ENCODE measurements around the gene ZNF385B.

ZNF385B gene

DNA sequence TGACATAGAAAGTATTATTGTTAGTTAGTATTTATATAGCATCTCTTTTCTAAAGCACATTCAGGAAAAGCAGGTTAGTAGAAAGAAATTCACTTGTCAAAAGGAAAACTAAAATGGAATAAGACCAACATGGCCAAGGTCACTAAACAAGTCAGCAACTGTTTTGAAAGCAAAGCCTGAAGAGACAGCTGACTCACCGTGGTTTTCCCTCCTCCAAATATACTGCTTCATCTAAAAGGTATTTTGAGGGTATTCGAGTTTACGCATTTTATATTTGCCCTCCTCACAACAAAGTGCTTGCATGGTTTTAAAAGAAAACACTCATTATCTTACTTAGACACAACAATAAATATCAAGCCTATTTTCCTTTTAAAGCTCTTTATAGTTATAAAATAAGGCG is 24.0 kb downstream of the ZNF385B start:
- H3K9me3 ChIP-seq (ENCODE audit: control insufficient read depth, low read length): no peaks in the 10 kb centered on the region
- no peak for DNase-seq
- H3K36me3 ChIP-seq (ENCODE audit: control insufficient read depth, insufficient read depth, low read length): no peaks in the 10 kb centered on the region
- no peaks in the 10 kb centered on the region for H3K4me1 ChIP-seq (ENCODE audit: control insufficient read depth, insufficient read depth, low read length, poor library complexity, severe bottlenecking)
- no peak overlapping the region for H3K27ac ChIP-seq (ENCODE audit: insufficient read depth, low read length, poor library complexity, severe bottlenecking)
- no peak overlapping the region for H3K4me3 ChIP-seq (ENCODE audit: insufficient read depth, low read depth, low read length, poor library complexity, severe bottlenecking)
- no peaks in the 10 kb centered on the region for H3K27me3 ChIP-seq (replicated peaks; ENCODE audit: control insufficient read depth, insufficient read depth, low read length, poor library complexity, severe bottlenecking)

DNA sequence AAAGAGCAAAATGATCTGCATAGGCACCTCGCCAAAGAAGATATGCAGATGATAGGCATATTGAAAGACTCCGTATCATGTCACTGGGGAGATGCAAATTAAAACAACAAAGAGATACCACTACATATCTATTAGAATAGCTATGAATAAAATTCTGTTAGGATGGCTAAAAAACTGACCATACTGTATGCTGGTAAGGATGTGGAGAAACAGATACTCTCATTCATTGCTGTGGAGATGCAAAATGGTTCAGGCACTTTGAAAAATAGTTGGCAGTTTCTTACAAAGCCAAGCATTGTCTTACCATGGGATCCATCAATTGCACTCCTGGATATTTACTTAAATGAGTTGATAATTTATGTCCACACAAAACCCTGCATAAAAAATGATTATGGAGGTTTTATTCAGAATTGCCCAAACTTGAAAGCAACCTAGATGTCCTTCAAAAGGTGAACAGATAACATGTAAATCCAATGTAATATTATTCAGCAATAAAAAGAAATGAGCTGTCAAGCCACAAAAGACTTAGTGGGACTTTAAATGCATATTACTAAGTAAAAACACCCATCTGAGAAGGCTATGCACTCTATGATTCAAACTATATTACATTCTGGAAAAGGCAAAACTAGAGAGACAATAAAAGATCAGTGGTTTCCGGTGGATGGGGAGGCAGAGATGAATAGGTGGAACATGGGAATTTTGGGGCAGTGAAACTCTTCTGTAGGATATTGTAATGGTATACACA is 31.2 kb downstream of the ZNF385B start:
- Histone ChIP-seq H3K4me3 (ENCODE audit: insufficient read depth, low read depth, low read length, poor library complexity, severe bottlenecking) (no peak overlapping the region), H3K27ac (ENCODE audit: insufficient read depth, low read length, poor library complexity, severe bottlenecking) (no peak overlapping the region), H3K9me3 (ENCODE audit: control insufficient read depth, low read length) (no peaks in the 10 kb centered on the region), H3K27me3 (replicated peaks; ENCODE audit: control insufficient read depth, insufficient read depth, low read length, poor library complexity, severe bottlenecking) (no peaks in the 10 kb centered on the region), H3K4me1 (ENCODE audit: control insufficient read depth, insufficient read depth, low read length, poor library complexity, severe bottlenecking) (no peaks in the 10 kb centered on the region), H3K36me3 (ENCODE audit: control insufficient read depth, insufficient read depth, low read length) (no peaks in the 10 kb centered on the region)
- DNase-seq: no peak

DNA sequence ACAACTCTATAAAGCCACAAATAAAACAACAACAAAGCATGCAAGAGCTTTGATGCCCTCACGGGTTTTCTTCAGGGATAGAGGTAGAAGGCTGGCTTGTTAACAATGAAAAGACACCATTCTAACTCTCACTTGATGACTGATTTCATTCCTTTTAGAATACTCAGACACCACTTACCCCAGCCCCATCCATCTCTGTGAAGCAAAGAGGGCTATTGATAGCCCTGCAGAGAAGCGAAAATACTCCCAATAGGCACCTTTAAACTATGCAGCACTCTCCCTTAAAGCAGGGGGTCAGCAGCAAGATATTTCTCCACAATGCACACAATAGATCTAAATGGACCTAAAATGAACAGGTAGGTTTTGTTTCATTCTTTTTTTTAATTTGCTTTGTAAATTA is 35.1 kb downstream of the ZNF385B start:
- Histone ChIP-seq H3K4me3 (ENCODE audit: insufficient read depth, low read depth, low read length, poor library complexity, severe bottlenecking) (no peak overlapping the region), H3K27ac (ENCODE audit: insufficient read depth, low read length, poor library complexity, severe bottlenecking) (no peak overlapping the region), H3K36me3 (ENCODE audit: control insufficient read depth, insufficient read depth, low read length) (no peaks in the 10 kb centered on the region), H3K27me3 (replicated peaks; ENCODE audit: control insufficient read depth, insufficient read depth, low read length, poor library complexity, severe bottlenecking) (no peaks in the 10 kb centered on the region), H3K9me3 (ENCODE audit: control insufficient read depth, low read length) (no peaks in the 10 kb centered on the region), H3K4me1 (ENCODE audit: control insufficient read depth, insufficient read depth, low read length, poor library complexity, severe bottlenecking) (no peaks in the 10 kb centered on the region)
- no peak for DNase-seq

DNA sequence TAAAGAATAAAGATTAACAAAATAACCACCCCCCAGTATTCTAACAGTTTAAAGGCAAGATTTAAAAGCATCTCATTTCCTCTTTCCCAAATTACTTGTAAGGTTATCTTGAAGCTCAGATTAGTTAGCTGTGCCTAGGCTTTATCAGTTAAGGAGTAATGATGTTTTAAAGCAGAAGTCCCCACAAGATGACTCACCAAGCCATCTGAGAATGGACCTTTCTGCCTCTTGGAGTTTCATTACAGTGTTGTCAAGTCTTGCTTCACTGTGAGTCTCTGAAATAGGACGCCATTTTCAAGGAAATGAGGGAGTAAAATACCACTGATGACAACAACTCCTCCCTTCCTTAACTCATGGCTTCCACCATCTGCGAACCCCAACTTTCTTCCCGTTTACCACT is 35.9 kb downstream of the ZNF385B start:
- no peak overlapping the region for H3K4me3 ChIP-seq (ENCODE audit: insufficient read depth, low read depth, low read length, poor library complexity, severe bottlenecking)
- no peak for DNase-seq
- H3K27ac ChIP-seq (ENCODE audit: insufficient read depth, low read length, poor library complexity, severe bottlenecking): no peak overlapping the region
- H3K36me3 ChIP-seq (ENCODE audit: control insufficient read depth, insufficient read depth, low read length): no peaks in the 10 kb centered on the region
- H3K9me3 ChIP-seq (ENCODE audit: control insufficient read depth, low read length): no peaks in the 10 kb centered on the region
- H3K4me1 ChIP-seq (ENCODE audit: control insufficient read depth, insufficient read depth, low read length, poor library complexity, severe bottlenecking): no peaks in the 10 kb centered on the region
- H3K27me3 ChIP-seq (replicated peaks; ENCODE audit: control insufficient read depth, insufficient read depth, low read length, poor library complexity, severe bottlenecking): no peaks in the 10 kb centered on the region

DNA sequence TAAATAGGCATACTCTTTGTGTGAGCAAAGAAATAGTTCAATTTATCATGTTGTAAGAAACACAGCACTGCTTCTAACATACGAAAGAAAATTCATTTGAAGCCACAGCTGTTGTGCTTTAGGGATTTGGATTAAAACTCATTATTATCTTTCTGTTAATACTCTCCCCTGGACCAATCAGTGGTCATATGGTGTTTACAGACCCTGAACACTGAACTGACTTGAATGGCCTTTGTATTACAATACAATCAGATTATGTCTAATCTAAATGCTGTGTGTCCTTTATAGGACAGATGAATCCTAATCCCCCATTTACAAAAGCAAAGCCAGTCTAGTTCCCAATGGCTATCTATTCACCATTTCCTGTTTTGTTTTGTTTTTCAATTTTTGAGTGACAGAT is 36.5 kb downstream of the ZNF385B start:
- H3K36me3 ChIP-seq (ENCODE audit: control insufficient read depth, insufficient read depth, low read length): no peaks in the 10 kb centered on the region
- no peak overlapping the region for H3K27ac ChIP-seq (ENCODE audit: insufficient read depth, low read length, poor library complexity, severe bottlenecking)
- no peaks in the 10 kb centered on the region for H3K27me3 ChIP-seq (replicated peaks; ENCODE audit: control insufficient read depth, insufficient read depth, low read length, poor library complexity, severe bottlenecking)
- no peak for DNase-seq
- no peaks in the 10 kb centered on the region for H3K4me1 ChIP-seq (ENCODE audit: control insufficient read depth, insufficient read depth, low read length, poor library complexity, severe bottlenecking)
- no peak overlapping the region for H3K4me3 ChIP-seq (ENCODE audit: insufficient read depth, low read depth, low read length, poor library complexity, severe bottlenecking)
- H3K9me3 ChIP-seq (ENCODE audit: control insufficient read depth, low read length): no peaks in the 10 kb centered on the region

DNA sequence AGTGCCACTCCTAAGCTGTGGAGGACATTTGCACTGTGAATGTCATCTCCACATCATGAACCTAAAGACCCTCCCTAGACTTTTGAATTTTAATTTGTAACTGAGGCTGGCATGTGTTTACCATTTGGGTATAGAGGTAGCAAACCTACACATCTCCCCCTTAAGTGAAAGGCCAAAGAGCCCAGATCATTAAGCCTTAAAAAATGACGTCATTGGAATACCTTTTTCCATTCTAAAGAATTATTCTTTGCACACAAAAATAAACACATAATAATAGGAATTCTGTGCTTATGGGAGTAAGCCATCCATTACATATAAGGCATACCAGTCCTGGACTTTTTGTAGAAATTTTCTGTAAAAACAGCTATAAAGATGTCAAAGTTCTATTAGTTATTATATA is 38.9 kb downstream of the ZNF385B start:
- H3K4me3 ChIP-seq (ENCODE audit: insufficient read depth, low read depth, low read length, poor library complexity, severe bottlenecking): no peak overlapping the region
- H3K27me3 ChIP-seq (replicated peaks; ENCODE audit: control insufficient read depth, insufficient read depth, low read length, poor library complexity, severe bottlenecking): no peaks in the 10 kb centered on the region
- no peak for DNase-seq
- no peaks in the 10 kb centered on the region for H3K9me3 ChIP-seq (ENCODE audit: control insufficient read depth, low read length)
- no peaks in the 10 kb centered on the region for H3K36me3 ChIP-seq (ENCODE audit: control insufficient read depth, insufficient read depth, low read length)
- H3K4me1 ChIP-seq (ENCODE audit: control insufficient read depth, insufficient read depth, low read length, poor library complexity, severe bottlenecking): no peaks in the 10 kb centered on the region
- H3K27ac ChIP-seq (ENCODE audit: insufficient read depth, low read length, poor library complexity, severe bottlenecking): no peak overlapping the region

DNA sequence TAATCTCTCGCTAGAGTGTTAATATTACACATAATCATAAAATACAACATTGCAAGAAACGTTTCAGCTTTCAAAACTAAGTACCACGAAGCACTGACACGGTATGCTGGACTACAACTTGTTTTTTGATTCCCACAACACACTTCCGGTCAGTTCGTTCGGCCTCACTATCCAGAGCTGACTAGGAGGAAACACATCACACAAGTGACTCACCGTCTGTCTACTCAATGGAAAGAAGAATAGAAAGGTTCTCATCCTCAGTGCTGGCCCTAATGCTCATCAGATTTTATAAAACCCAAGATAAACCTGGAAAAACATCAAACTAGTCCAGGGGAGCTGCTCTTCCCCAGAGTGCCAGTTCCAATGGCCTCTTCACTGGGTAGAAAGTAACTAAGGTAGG is 42.9 kb downstream of the ZNF385B start:
- H3K27ac ChIP-seq (ENCODE audit: insufficient read depth, low read length, poor library complexity, severe bottlenecking): no peak overlapping the region
- H3K27me3 ChIP-seq (replicated peaks; ENCODE audit: control insufficient read depth, insufficient read depth, low read length, poor library complexity, severe bottlenecking): no peaks in the 10 kb centered on the region
- no peak overlapping the region for H3K4me3 ChIP-seq (ENCODE audit: insufficient read depth, low read depth, low read length, poor library complexity, severe bottlenecking)
- H3K4me1 ChIP-seq (ENCODE audit: control insufficient read depth, insufficient read depth, low read length, poor library complexity, severe bottlenecking): no peaks in the 10 kb centered on the region
- no peaks in the 10 kb centered on the region for H3K36me3 ChIP-seq (ENCODE audit: control insufficient read depth, insufficient read depth, low read length)
- DNase-seq: no peak
- H3K9me3 ChIP-seq (ENCODE audit: control insufficient read depth, low read length): no peaks in the 10 kb centered on the region

DNA sequence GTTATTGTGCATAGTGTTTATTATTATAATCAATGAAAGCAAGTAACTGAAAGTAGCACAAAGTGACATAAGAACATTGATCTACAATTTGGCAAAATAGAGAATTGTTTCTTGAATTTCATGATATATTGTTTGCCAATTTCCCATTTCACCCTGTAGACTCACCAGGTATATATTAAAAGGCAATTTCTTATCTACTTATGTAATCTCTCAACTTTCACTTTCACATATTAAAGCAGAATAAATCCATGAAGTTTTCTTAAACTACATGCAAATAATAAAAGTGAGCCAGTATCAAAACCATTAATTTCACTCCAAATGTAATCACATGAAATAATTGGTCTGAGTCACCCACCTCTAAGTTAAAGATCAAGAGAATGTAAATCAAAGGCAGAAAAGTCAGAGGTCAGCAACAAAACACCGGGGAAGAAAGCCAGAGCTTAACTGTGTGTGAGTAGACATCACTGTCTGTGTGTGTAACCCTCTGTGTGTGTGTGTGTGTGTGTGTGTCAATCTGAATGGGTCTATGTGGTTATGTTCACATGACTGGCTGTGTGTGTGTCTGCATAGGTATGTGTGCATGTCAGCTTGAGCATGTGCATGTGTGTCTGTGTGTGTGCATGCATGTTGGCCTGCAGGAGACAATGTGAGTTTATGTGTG is 44.1 kb downstream of the ZNF385B start:
- Histone ChIP-seq H3K4me1 (ENCODE audit: control insufficient read depth, insufficient read depth, low read length, poor library complexity, severe bottlenecking) (no peaks in the 10 kb centered on the region), H3K36me3 (ENCODE audit: control insufficient read depth, insufficient read depth, low read length) (no peaks in the 10 kb centered on the region), H3K4me3 (ENCODE audit: insufficient read depth, low read depth, low read length, poor library complexity, severe bottlenecking) (no peak overlapping the region), H3K27me3 (replicated peaks; ENCODE audit: control insufficient read depth, insufficient read depth, low read length, poor library complexity, severe bottlenecking) (no peaks in the 10 kb centered on the region), H3K9me3 (ENCODE audit: control insufficient read depth, low read length) (no peaks in the 10 kb centered on the region), H3K27ac (ENCODE audit: insufficient read depth, low read length, poor library complexity, severe bottlenecking) (no peak overlapping the region)
- DNase-seq: no peak

DNA sequence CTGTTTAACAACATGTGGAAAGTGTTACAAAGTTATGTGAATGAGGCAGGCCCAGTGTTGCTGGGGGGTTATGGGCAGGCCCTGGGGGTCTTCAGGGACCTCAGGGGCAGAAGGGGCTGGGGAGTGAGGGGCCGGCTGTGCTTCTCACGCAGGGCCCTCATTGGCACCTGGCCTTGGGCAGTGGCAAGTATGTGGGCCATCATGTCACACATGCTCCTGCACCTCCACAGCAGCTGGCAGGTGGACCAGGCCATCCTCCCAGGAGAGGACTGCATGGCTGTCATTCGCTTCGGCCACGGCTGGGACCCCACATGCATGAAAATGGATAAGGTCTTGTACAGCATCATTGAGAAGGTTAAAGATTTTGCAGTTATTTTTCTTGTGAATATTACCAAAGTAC is 47.4 kb downstream of the ZNF385B start:
- Histone ChIP-seq H3K27ac (ENCODE audit: insufficient read depth, low read length, poor library complexity, severe bottlenecking) (no peak overlapping the region), H3K36me3 (ENCODE audit: control insufficient read depth, insufficient read depth, low read length) (no peaks in the 10 kb centered on the region), H3K4me3 (ENCODE audit: insufficient read depth, low read depth, low read length, poor library complexity, severe bottlenecking) (no peak overlapping the region), H3K27me3 (replicated peaks; ENCODE audit: control insufficient read depth, insufficient read depth, low read length, poor library complexity, severe bottlenecking) (no peaks in the 10 kb centered on the region), H3K4me1 (ENCODE audit: control insufficient read depth, insufficient read depth, low read length, poor library complexity, severe bottlenecking) (no peaks in the 10 kb centered on the region), H3K9me3 (ENCODE audit: control insufficient read depth, low read length) (no peaks in the 10 kb centered on the region)
- DNase-seq: no peak

DNA sequence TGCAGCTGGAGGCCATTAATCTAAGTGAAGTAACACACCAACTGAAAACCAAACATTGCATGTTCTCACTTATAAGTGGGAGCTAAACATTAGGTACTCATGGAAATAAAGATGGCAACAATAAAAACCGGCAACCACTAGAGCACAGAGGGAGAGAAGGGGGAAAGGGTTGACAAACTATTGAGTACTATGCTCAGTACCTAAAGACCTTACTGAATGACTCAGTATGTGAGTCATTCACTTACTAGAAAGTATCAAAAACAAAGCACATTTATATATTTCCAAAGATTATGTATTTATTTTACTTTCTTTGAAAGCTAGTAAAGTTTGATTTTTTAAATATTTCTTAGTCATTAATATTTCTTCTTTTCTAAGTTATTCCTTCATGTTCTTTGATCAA is 48.9 kb downstream of the ZNF385B start:
- Histone ChIP-seq H3K27me3 (replicated peaks; ENCODE audit: control insufficient read depth, insufficient read depth, low read length, poor library complexity, severe bottlenecking) (no peaks in the 10 kb centered on the region), H3K27ac (ENCODE audit: insufficient read depth, low read length, poor library complexity, severe bottlenecking) (no peak overlapping the region), H3K4me1 (ENCODE audit: control insufficient read depth, insufficient read depth, low read length, poor library complexity, severe bottlenecking) (no peaks in the 10 kb centered on the region), H3K36me3 (ENCODE audit: control insufficient read depth, insufficient read depth, low read length) (no peaks in the 10 kb centered on the region), H3K9me3 (ENCODE audit: control insufficient read depth, low read length) (no peaks in the 10 kb centered on the region), H3K4me3 (ENCODE audit: insufficient read depth, low read depth, low read length, poor library complexity, severe bottlenecking) (no peak overlapping the region)
- DNase-seq: no peak

Measured in effector memory CD4-positive, alpha-beta T cell (primary cell).